Stimulated activated naive CD8-positive, alpha-beta T cell treated with anti-CD3 and anti-CD28 coated beads, Interleukin-15, Interleukin-2, amounts not matched to agents 100 ng/mL and 50 ng/mL, for 24 hours (primary cell): ENCODE measurements around the gene MRPS26.
A peak's percentile ranks its signal among the peaks of the same experiment; 100 is the strongest.
"Not testable (repeated sequence)": the region's sequence is repeated elsewhere in the genome, so short reads cannot be mapped to it uniquely, and the experiment has no call there.

Source experiments
- H3K27ac Mint-ChIP-seq: one replicate; pipeline ENCODE4 v1.8.0; 2021; ENCODE audit warnings: mild to moderate bottlenecking, mixed read lengths
- H3K27me3 Mint-ChIP-seq: one replicate; pipeline ENCODE4 v1.8.0; 2021; ENCODE audit warnings: mixed read lengths
- H3K36me3 Mint-ChIP-seq: one replicate; pipeline ENCODE4 v1.8.0; 2021; ENCODE audit warnings: low read depth, mixed read lengths
- H3K4me1 Mint-ChIP-seq: one replicate; pipeline ENCODE4 v1.8.0; 2021; ENCODE audit warnings: low read depth, mixed read lengths
- H3K4me3 Mint-ChIP-seq: one replicate; pipeline ENCODE4 v1.8.0; 2021; ENCODE audit warnings: mild to moderate bottlenecking, mixed read lengths
- H3K9me3 Mint-ChIP-seq: one replicate; pipeline ENCODE4 v1.8.0; 2021; ENCODE audit warnings: mixed read lengths

The MRPS26 gene

GRCh38 chr20:3045816-3046676 lies at the start of gene MRPS26:
Gene MRPS26 (plus strand): TSS chr20:3046052. CDS start chr20:3046069, 17 bp downstream.
- H3K27me3 Mint-ChIP-seq = no peaks in the 10 kb centered on the region
- peaks cover 19% of the 10 kb centered on the region for H3K4me1 Mint-ChIP-seq
- H3K36me3 Mint-ChIP-seq = peaks cover 31% of the 10 kb centered on the region
- H3K27ac Mint-ChIP-seq = peak within 1 kb of the TSS; percentile 82
- H3K4me3 Mint-ChIP-seq = peak within 1 kb of the TSS; percentile 97
- no peaks in the 10 kb centered on the region for H3K9me3 Mint-ChIP-seq

GRCh38 chr20:2998728-2999127 lies 47.1 kb upstream of the MRPS26 start:
- Mint-ChIP-seq H3K27me3 (no peaks in the 10 kb centered on the region), H3K36me3 (peaks cover 41% of the 10 kb centered on the region), H3K27ac (no peak overlapping the region), H3K9me3 (no peaks in the 10 kb centered on the region), H3K4me1 (no peaks in the 10 kb centered on the region), H3K4me3 (no peak overlapping the region)

GRCh38 chr20:3000852-3001523 lies 44.9 kb upstream of the MRPS26 start:
- peaks cover 39% of the 10 kb centered on the region for H3K36me3 Mint-ChIP-seq
- peak overlapping the region; percentile 15 for H3K27ac Mint-ChIP-seq
- H3K4me3 Mint-ChIP-seq = no peak overlapping the region
- no peaks in the 10 kb centered on the region for H3K9me3 Mint-ChIP-seq
- no peaks in the 10 kb centered on the region for H3K27me3 Mint-ChIP-seq
- no peaks in the 10 kb centered on the region for H3K4me1 Mint-ChIP-seq

DNA sequence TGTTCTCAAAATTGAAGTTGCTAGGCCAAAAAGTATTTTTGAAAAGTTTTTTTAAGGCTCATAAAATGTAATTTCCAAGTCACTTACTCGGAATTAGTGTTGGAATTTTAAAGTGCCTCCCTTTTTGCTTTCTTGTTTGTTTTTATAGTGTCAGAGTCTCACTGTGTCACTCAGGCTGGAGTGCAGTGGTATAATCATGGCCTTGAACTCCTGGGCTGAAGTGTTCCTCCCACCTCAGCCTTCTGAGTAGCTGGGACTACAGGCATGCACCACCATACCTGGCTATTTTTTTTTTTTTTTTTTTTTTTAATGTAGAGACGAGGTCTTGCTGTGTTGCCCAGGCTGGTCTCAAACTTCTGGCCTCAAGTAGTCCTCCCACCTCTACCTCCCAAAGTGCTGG lies 42.4 kb upstream of the MRPS26 start:
- Mint-ChIP-seq H3K36me3 (peaks cover 41% of the 10 kb centered on the region), H3K27me3 (no peaks in the 10 kb centered on the region), H3K4me1 (no peaks in the 10 kb centered on the region), H3K27ac (no peak overlapping the region), H3K9me3 (no peaks in the 10 kb centered on the region), H3K4me3 (no peak overlapping the region)

- peak overlapping the region; percentile 82 for H3K27ac Mint-ChIP-seq
- H3K4me3 Mint-ChIP-seq = no peak overlapping the region
- peaks cover 49% of the 10 kb centered on the region for H3K36me3 Mint-ChIP-seq
- H3K9me3 Mint-ChIP-seq = no peaks in the 10 kb centered on the region
- no peaks in the 10 kb centered on the region for H3K27me3 Mint-ChIP-seq
- peaks cover 52% of the 10 kb centered on the region for H3K4me1 Mint-ChIP-seq
Observed at GRCh38 chr20:3010985-3011723, 34.7 kb upstream of the MRPS26 start.

- Mint-ChIP-seq H3K36me3 (peaks cover 51% of the 10 kb centered on the region), H3K27me3 (no peaks in the 10 kb centered on the region), H3K4me1 (peaks cover 55% of the 10 kb centered on the region), H3K4me3 (no peak overlapping the region), H3K9me3 (no peaks in the 10 kb centered on the region), H3K27ac (peak overlapping the region; percentile 82)
Observed at GRCh38 chr20:3011752-3012151, 34.1 kb upstream of the MRPS26 start.

GRCh38 chr20:3013771-3014170 lies 32.1 kb upstream of the MRPS26 start:
- H3K27me3 Mint-ChIP-seq = no peaks in the 10 kb centered on the region
- peaks cover 47% of the 10 kb centered on the region for H3K36me3 Mint-ChIP-seq
- H3K9me3 Mint-ChIP-seq = no peaks in the 10 kb centered on the region
- H3K27ac Mint-ChIP-seq = peak overlapping the region; percentile 34
- peaks cover 61% of the 10 kb centered on the region for H3K4me1 Mint-ChIP-seq
- no peak overlapping the region for H3K4me3 Mint-ChIP-seq

- Mint-ChIP-seq H3K4me3 (no peak overlapping the region), H3K4me1 (peaks cover 61% of the 10 kb centered on the region), H3K27ac (no peak overlapping the region), H3K36me3 (peaks cover 43% of the 10 kb centered on the region), H3K9me3 (no peaks in the 10 kb centered on the region), H3K27me3 (no peaks in the 10 kb centered on the region)
Observed at GRCh38 chr20:3014179-3014578, 31.7 kb upstream of the MRPS26 start.

GRCh38 chr20:3014662-3015061 lies 31.2 kb upstream of the MRPS26 start:
- Mint-ChIP-seq H3K9me3 (no peaks in the 10 kb centered on the region), H3K4me1 (peaks cover 58% of the 10 kb centered on the region), H3K27ac (peak overlapping the region; percentile 79), H3K27me3 (no peaks in the 10 kb centered on the region), H3K4me3 (peak overlapping the region; percentile 7), H3K36me3 (peaks cover 38% of the 10 kb centered on the region)

- H3K27me3 Mint-ChIP-seq, H3K9me3 Mint-ChIP-seq: not testable (repeated sequence)
- Mint-ChIP-seq H3K4me1 (peaks cover 58% of the 10 kb centered on the region), H3K4me3 (peak overlapping the region; percentile 7), H3K36me3 (peaks cover 37% of the 10 kb centered on the region), H3K27ac (peak overlapping the region; percentile 79)
Observed at GRCh38 chr20:3015302-3015701, 30.6 kb upstream of the MRPS26 start.

- no peaks in the 10 kb centered on the region for H3K27me3 Mint-ChIP-seq
- H3K9me3 Mint-ChIP-seq = no peaks in the 10 kb centered on the region
- H3K27ac Mint-ChIP-seq = peak overlapping the region; percentile 21
- H3K4me3 Mint-ChIP-seq = no peak overlapping the region
- H3K36me3 Mint-ChIP-seq = peaks cover 67% of the 10 kb centered on the region
- H3K4me1 Mint-ChIP-seq = peaks cover 21% of the 10 kb centered on the region
Observed at GRCh38 chr20:3021327-3021726, 24.5 kb upstream of the MRPS26 start.

DNA sequence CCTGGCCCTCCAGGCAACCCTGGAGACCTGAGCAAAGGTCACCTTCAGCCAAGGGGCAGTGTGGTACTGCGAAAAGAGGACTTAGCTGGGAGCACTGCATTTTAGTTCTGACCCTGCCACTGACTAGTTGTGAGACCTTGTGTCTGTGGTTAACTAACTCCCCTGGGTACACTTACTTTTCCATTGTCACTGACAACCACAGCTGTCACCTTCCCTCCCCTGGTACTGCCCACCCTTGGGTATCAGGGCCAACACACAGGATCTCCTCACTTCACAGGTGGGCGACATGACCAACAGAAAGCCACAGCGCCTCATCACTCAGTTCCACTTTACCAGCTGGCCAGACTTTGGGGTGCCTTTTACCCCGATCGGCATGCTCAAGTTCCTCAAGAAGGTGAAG lies 24.1 kb upstream of the MRPS26 start:
- no peaks in the 10 kb centered on the region for H3K27me3 Mint-ChIP-seq
- H3K4me1 Mint-ChIP-seq = peaks cover 18% of the 10 kb centered on the region
- H3K27ac Mint-ChIP-seq = peak overlapping the region; percentile 21
- peaks cover 67% of the 10 kb centered on the region for H3K36me3 Mint-ChIP-seq
- H3K4me3 Mint-ChIP-seq = no peak overlapping the region
- no peaks in the 10 kb centered on the region for H3K9me3 Mint-ChIP-seq

GRCh38 chr20:3022559-3023490 lies 23.0 kb upstream of the MRPS26 start:
- Mint-ChIP-seq H3K4me1 (peaks cover 12% of the 10 kb centered on the region), H3K36me3 (peaks cover 66% of the 10 kb centered on the region)
- H3K27me3 Mint-ChIP-seq, H3K4me3 Mint-ChIP-seq, H3K27ac Mint-ChIP-seq, H3K9me3 Mint-ChIP-seq: not testable (repeated sequence)

GRCh38 chr20:3027987-3028386 lies 17.9 kb upstream of the MRPS26 start:
- no peak overlapping the region for H3K27ac Mint-ChIP-seq
- no peaks in the 10 kb centered on the region for H3K9me3 Mint-ChIP-seq
- no peaks in the 10 kb centered on the region for H3K4me1 Mint-ChIP-seq
- no peak overlapping the region for H3K4me3 Mint-ChIP-seq
- peaks cover 57% of the 10 kb centered on the region for H3K36me3 Mint-ChIP-seq
- no peaks in the 10 kb centered on the region for H3K27me3 Mint-ChIP-seq
